ENCODE measurements around the gene MTX1. TPM values are rescaled to one million over a fixed set of nuclear protein-coding genes. Genes with fewer than 3 reads are reported as not detected.

The MTX1 gene
- total RNA-seq, 2 experiments from 2014 or later: 43.9 to 70.2 TPM

GRCh38 chr1:155250246-155250632 lies 41.7 kb downstream of the MTX1 start:
- TF ChIP-seq EZH2phosphoT487 (IDR thresholded peaks at IDR 0.05; ENCODE audit: borderline replicate concordance, low read depth, low read length) (no peak), CTCF (conservative IDR thresholded peaks at IDR 0.05; ENCODE audit: low read length) (no peak)
- H3K36me3 ChIP-seq (ENCODE audit: insufficient read depth, low read length): peaks cover 7% of the 10 kb centered on the region; the same call in 1 of the 2 replicates
- POLR2A ChIA-PET: interaction anchor here (1.0 to 2.4 kb wide), 2 partner anchors 58 to 254 kb away, joined by 3 to 7 read pairs; partner anchors contain the start of gene FDPS
- CTCF ChIA-PET (ENCODE audit: unreplicated experiment): interaction anchor here (0.6 to 2.0 kb wide), 10 partner anchors 11 to 380 kb away, joined by 3 to 10 read pairs (median 3); partner anchors contain the start of genes CLK2, KCNN3 and SCAMP3
- peak overlapping the region; percentile 54; the same call in 1 of the 2 replicates for H2AFZ ChIP-seq (ENCODE audit: low read length)
- H3K4me3 ChIP-seq (ENCODE audit: low read depth, low read length, poor library complexity, severe bottlenecking): peak overlapping the region; percentile 65
- H3K9me2 ChIP-seq (ENCODE audit: insufficient read depth, low read length): no peaks in the 10 kb centered on the region
- H3K9me3 ChIP-seq (ENCODE audit: low read length): no peaks in the 10 kb centered on the region
- H3K79me2 ChIP-seq (ENCODE audit: insufficient read depth, low read depth, low read length): no peaks in the 10 kb centered on the region
- peaks cover 32% of the 10 kb centered on the region for H3K4me1 ChIP-seq (ENCODE audit: insufficient read depth, low read length, poor library complexity, severe bottlenecking)
- H4K20me1 ChIP-seq (ENCODE audit: insufficient read depth, low read length): no peaks in the 10 kb centered on the region
- no TSS peak for BruUV-seq (replicated peaks)
- no peak overlapping the region for H3K27ac ChIP-seq (ENCODE audit: low read depth, low read length, poor library complexity, severe bottlenecking)
- DNase-seq (ENCODE audit: low spot score): no peak
- H3K4me2 ChIP-seq (ENCODE audit: low read length): peak overlapping the region; percentile 89
- intact Hi-C loops (cut with micrococcal nuclease; ENCODE audit: unreplicated experiment): loop anchor here (1.0 to 2.0 kb wide), 4 partner anchors 58 to 342 kb away; partner anchors contain the start of gene FDPS

- H3K4me3 ChIP-seq (ENCODE audit: low read depth, low read length, poor library complexity, severe bottlenecking): peak overlapping the region; percentile 65
- CTCF ChIA-PET (ENCODE audit: unreplicated experiment): interaction anchor here (0.5 to 2.0 kb wide), 13 partner anchors 9 to 354 kb away, joined by 3 to 10 read pairs (median 3); partner anchors contain the start of genes CLK2, FDPS and SCAMP3
- peak overlapping the region; percentile 89 for H3K4me2 ChIP-seq (ENCODE audit: low read length)
- no peaks in the 10 kb centered on the region for H3K79me2 ChIP-seq (ENCODE audit: insufficient read depth, low read depth, low read length)
- POLR2A ChIA-PET: interaction anchor here (1.0 to 2.4 kb wide), 2 partner anchors 57 to 253 kb away, joined by 3 to 7 read pairs; partner anchors contain the start of gene FDPS
- H4K20me1 ChIP-seq (ENCODE audit: insufficient read depth, low read length): no peaks in the 10 kb centered on the region
- TF ChIP-seq CTCF (conservative IDR thresholded peaks at IDR 0.05; ENCODE audit: low read length): peak; percentile 99
- TF ChIP-seq EZH2phosphoT487 (IDR thresholded peaks at IDR 0.05; ENCODE audit: borderline replicate concordance, low read depth, low read length): no peak
- BruUV-seq (replicated peaks): no TSS peak
- intact Hi-C loops (cut with micrococcal nuclease; ENCODE audit: unreplicated experiment): loop anchor here (1.0 to 2.0 kb wide), 4 partner anchors 57 to 341 kb away; partner anchors contain the start of gene FDPS
- H3K36me3 ChIP-seq (ENCODE audit: insufficient read depth, low read length): peaks cover 11% of the 10 kb centered on the region; the same call in 1 of the 2 replicates
- peaks cover 31% of the 10 kb centered on the region for H3K4me1 ChIP-seq (ENCODE audit: insufficient read depth, low read length, poor library complexity, severe bottlenecking)
- DNase-seq (ENCODE audit: low spot score): peak; percentile 95
- H3K27ac ChIP-seq (ENCODE audit: low read depth, low read length, poor library complexity, severe bottlenecking): no peak overlapping the region
- peak overlapping the region; percentile 54; the same call in 1 of the 2 replicates for H2AFZ ChIP-seq (ENCODE audit: low read length)
- no peaks in the 10 kb centered on the region for H3K9me2 ChIP-seq (ENCODE audit: insufficient read depth, low read length)
- no peaks in the 10 kb centered on the region for H3K9me3 ChIP-seq (ENCODE audit: low read length)
Observed at GRCh38 chr1:155250633-155251449, 42.3 kb downstream of the MTX1 start.

Data from OCI-LY7 (cell line).